Measurements from ENCODE around the gene CCL18.

DNA sequence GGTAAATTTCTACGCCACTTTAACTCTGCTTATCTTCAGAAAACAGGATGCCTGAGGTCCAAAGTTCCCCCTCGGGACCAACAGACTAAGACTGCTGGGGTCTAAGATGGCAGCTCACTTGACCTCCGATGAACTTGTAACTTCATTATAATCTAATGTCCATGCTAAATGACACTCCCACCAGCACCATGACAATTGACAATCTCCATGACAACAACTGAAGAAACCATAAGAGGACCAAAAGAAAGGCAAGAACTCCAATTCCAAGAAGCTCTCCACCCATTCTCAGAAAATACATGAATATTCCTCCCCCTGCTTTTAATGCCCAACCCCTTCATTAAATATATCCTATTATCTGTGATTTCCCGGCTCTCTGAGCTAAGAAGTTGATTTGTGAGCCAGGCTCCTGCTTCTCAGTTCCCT is 47.0 kb downstream of the CCL18 start:
- TF ChIP-seq, protein P1, sequence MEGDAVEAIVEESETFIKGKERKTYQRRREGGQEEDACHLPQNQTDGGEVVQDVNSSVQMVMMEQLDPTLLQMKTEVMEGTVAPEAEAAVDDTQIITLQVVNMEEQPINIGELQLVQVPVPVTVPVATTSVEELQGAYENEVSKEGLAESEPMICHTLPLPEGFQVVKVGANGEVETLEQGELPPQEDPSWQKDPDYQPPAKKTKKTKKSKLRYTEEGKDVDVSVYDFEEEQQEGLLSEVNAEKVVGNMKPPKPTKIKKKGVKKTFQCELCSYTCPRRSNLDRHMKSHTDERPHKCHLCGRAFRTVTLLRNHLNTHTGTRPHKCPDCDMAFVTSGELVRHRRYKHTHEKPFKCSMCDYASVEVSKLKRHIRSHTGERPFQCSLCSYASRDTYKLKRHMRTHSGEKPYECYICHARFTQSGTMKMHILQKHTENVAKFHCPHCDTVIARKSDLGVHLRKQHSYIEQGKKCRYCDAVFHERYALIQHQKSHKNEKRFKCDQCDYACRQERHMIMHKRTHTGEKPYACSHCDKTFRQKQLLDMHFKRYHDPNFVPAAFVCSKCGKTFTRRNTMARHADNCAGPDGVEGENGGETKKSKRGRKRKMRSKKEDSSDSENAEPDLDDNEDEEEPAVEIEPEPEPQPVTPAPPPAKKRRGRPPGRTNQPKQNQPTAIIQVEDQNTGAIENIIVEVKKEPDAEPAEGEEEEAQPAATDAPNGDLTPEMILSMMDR (IDR thresholded peaks at IDR 0.05) = no peak
- TF ChIP-seq POLR2AphosphoS5 (IDR thresholded peaks at IDR 0.05) (no peak), EP300 (IDR thresholded peaks at IDR 0.05) (no peak), POLR2A (IDR thresholded peaks at IDR 0.05) (no peak)
